ENCODE data around the gene MICALL2.
"Not testable (repeated sequence)": the region's sequence is repeated elsewhere in the genome, so short reads cannot be mapped to it uniquely, and the experiment has no call there.

Gene MICALL2

DNA sequence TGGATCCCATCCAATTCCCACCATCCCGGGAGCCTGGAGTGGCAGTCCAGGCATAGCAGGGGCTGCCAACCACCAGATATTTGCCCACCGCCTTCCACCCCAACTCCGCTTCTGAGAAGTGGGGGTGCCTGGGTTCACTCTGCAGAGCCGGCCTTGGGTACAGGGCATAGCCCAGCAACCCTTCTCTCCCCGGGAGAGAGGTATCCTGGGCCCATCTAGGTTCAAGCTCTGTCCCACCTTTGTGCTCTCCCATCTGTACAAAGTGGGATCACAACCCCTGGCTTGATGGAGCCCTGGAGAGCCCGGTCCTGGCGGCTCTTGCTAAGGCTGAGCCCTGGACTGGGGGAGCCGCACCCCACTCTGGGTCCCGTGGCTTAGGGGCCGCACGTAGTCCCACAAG lies 12.2 kb downstream of the MICALL2 start:
- no peak for DNase-seq

DNA sequence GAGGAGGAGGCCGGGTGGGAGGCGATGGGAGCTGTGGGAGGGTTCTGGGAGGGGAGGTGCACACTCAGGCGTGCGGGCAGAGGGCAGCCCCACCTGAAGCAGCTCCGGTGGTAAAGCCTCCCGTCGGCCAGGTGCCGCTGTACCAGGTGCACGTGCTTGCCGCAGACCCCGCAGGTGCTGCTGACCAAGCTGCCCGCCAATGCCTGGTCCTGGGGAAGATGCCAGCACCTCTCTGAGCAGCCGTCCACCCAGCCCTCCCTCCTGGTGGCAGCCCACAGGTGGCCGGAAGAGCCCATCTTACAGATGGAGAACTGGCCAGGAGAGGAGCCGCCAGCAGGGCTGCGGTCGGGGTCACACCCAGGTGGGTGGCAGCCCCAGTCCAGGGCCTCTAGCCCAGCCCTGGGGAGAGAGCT lies 12.6 kb downstream of the MICALL2 start:
- DNase-seq = no peak

DNA sequence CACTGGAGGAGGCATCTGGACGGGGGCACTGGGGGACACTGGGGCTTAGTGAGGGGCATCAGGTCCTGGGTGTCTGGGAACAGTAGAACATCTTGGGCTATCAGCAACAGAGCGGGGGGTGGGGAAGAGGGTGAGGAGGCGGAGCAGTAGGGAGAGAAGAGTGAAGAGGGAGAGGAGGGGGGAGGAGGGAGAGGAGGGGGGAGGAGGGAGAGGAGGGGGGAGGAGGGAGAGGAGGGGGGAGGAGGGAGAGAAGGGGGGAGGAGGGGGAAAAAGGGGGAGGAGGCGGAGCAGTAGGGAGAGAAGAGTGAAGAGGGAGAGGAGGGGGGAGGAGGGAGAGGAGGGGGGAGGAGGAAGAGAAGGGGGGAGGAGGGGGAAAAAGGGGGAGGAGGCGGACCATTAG lies 13.2 kb downstream of the MICALL2 start:
- peak; percentile 54 for DNase-seq

DNA sequence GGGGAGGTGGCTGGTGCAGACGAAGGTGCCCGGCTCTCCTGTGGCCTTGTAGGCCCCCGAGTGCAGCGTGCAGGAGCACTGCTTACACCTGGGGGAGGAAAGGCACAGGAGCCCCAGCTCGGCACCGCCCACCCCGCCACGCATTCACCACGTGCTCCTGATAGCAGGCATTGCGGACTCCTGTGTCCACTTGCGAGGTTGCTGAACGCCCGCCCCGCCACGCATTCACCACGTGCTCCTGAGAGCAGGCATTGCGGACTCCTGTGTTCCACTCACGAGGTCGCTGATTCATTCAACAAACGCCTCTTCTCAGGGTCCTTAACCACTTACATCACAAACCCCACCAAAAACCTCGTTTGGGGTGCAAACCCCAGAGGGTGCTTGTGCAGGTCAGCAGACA lies 13.9 kb downstream of the MICALL2 start:
- DNase-seq = no peak

DNA sequence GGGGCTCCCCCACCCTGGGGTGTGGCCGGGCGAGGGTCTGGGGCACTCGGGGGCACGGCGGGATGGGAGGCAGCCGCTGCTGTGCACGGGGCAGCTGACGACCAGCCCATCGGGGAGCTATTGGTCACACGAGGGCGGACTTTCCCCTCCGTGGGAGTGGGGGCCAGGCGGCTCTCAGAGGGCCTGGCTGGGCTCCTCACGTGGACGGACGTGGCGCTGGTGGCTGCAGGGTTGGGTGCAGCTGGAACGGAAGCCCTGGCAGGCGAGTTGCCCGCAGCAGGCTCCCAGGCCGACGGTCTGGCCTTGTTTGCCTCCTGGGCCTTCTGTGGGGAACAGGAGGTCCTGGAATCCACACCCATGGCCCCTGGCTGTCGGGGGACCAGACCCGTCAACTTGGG lies 14.3 kb downstream of the MICALL2 start:
- DNase-seq = no peak

DNA sequence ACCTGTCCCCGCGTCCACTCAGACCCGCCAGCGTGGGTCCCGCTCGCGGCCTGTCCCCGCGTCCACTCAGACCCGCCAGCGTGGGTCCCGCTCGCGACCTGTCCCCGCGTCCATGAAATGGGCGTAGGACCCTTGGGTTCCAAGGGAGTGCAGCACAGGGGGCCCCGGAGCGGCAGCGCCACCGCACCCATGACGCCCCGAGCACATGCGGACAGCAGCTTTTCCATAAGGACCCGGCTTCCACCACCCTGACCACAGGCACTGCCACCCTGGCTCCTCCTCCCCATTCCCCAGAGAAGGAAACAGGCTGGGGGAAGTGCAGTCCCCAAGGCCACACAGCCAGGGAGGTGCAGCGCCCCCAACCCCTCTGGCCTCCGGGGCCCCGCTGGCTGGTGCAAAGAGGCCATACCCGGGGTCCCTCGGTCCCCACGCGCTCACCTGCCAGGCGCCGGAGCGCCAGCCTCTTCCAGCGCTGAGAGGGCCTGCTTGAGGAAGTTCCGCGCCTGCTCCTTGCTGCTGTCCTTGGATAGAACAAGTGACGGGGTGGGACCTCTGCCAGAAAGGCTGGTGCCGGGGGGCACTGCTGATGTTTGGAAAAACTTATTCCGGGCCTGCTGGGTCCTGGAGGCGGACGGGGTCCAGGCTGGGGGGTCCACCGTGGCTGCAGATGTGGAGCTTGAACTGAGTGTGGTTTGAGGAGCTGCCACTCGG lies 14.9 kb downstream of the MICALL2 start:
- no peak for DNase-seq

DNA sequence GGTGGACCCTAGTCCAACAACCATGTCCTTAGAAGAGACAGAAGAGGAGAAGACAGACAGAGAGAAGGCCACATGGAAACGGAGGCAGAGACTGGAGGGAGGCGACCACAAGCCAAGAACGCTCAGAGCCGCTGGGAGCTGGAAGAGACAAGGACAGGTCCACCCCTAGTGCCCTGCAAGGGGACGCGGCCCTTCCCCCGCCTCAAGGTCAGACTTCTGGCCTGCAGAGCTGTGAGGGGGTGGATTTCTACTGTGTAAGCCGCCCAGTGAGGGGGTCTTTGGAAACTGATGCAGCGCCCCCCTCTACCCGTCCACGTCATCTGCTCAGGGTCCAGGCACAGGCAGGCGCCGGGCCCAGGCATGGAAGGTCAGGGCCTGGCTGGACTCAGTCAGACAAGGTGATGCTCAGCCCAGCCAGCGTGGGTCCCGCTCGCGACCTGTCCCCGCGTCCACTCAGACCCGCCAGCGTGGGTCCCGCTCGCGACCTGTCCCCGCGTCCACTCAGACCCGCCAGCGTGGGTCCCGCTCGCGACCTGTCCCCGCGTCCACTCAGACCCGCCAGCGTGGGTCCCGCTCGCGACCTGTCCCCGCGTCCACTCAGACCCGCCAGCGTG lies 15.6 kb downstream of the MICALL2 start:
- DNase-seq = not testable (repeated sequence)

DNA sequence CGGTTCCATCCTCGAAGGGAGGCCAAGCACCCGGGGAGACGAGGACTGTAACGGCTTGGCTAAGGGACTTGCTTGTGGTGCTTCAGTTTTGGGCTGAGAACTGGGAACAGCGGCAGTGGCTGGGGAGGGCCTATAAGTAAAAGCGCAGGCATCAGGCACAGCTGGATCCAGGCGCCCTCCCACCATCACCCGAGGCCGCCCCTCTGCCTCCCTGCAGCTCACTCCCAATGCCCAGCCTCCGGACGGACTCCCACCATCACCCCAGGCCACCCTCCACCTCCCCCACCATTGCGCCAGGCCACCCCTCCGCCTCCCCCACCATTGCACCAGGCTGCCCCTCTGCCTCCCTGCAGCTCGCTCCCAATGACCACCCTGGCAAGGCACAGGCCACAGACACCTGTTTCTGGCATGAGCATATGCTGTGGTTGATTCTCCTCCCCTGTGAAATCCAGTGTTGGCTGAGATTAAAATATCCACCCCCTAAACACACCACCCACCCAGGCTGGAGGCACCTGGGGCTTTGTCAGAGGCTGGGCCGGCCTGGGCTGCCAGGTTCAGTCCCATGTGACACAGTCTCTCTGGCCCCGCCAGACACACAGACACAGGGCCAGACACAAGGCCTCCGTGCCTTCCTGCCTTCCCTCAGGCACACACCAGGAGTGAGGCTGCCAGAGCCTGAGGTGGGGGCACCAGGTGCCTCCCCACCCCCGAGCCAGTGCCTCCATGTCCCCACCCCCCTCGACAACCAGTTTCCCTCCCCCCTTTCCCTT lies 16.7 kb downstream of the MICALL2 start:
- no peak for DNase-seq

DNA sequence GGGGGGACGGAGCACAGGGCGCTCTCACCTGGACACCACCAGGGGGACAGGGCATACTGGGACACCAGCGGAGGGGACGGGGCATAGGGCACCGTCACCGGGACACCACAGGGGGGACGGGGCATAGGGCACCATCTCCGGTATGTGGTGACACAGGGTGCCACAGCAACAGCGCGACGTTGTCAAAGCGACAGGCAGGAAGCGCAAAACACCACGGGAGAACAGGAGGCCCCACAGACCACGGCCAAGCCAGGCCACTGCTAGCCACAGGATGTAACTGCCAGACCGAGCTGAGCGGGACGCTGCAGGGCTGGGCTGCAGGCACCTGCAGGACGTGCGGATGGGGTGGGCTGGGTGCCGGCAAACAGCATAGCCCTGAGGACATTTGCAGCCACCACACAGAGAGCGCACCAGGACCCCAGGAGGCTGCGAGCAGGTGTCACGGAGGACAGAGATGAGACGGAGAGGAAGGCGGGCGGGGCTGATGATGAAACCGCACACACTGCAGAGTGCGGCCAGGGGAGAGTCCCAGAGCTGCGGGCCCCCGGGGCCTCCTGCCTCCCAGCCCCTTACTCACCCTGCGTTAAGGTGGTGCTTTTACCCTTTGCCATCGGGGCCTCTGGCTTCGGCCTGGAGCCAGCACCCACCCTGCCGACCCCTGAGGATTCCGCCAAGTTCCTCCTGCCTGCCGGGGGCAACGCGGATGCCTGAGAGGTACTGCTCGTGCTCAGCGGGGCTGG lies 17.5 kb downstream of the MICALL2 start:
- no peak for DNase-seq

DNA sequence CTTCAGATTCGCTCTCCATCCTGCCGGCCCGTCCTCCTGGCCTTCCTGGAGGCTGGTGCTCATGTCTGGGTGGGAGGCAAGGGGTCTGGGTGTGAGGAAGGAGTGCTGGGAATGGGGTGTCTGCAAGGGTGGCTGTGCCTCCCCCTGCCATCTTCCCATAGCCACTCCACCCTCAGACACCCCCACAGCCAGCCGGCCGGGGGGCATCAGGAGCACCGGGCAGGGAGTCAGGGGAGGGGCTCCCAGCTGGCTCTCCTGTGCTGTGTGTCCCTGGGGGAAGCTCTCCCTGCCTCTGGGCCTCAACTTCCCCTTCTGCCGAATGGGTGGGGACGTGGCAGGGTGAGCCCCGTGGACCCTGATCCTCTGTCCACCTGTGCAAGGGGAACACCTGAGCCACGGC lies 18.6 kb downstream of the MICALL2 start:
- DNase-seq = no peak

DNA sequence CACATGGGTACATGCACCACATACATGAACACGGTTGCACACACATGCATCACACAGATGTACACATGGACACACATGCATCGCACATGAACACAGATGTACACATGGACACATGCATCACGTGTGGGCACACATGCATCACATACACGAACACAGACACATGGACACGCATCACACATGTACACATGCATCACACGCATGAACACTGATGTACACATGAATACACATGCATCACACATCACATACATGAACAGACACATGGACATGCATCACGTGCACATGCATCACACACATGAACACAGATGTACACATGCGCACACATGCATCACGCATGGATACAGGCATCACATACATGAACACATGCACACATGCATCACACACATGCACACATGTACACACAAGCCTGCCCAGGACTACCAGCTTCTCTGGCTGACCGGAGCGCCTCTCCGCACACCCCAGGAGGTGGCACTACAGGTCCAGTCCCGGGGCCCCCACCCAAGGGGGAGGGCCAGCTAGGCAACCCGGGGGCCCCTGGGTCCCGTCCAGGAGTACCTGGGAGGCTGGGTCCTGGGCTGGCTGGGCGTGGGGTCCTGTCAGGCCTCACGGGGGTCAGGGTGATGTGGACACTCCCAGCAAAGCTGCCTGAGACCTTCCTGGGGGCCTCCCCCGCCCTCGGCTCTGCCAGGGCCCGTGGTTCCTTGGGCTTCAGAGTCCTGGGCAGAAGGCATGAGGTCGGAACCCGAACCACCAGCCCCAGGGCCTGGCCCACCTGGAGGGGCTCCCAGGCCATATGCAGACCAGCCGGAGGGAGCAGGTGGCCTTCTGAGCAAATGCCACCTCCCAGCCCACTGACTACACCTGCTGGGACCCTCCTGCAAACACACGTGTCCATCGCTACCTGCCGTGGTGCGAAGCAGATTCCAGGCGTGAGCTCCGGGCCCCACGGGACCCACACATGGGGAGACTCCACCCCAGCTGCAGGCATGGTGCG lies 19.6 kb downstream of the MICALL2 start:
- DNase-seq = no peak

DNA sequence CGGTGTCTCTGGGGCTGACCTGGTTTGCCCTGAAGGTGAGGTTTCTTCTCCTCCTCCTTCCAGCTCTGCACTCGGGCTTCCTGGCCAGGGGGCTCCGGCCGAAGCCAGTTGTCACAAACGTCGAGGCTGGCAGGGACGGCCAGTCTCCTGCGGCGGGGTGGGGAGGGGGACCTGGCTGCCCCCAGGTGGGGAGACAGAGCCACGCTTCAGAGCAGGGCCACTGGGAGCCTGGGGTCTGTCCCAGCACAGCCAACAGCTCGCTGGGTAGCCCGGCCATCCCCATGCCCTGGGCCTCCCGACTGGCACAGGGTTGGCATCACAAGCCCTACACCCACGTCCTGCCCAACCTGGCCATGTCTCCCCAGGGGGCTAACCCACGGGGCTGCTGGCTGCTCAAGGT lies 20.4 kb downstream of the MICALL2 start:
- no peak for DNase-seq

DNA sequence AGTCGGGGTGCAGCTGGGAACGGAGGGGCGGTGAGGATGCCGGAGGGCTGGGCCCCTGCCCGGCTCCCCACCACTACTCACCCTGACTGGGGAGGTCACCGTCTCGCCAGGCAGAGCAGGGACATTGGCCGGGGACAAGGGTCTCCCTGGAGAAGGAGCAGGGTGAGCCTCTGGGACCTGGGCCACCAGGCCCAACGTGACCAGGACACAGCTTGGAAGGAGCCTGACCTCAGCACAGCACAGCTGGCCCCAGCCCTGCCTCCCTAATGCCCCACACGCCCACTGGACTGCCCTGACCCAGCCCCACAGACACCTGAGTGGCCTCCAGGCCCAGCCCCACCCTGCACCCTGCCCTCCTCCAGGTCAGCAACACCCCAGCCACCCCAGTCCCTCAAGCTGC lies 21.1 kb downstream of the MICALL2 start:
- no peak for DNase-seq

DNA sequence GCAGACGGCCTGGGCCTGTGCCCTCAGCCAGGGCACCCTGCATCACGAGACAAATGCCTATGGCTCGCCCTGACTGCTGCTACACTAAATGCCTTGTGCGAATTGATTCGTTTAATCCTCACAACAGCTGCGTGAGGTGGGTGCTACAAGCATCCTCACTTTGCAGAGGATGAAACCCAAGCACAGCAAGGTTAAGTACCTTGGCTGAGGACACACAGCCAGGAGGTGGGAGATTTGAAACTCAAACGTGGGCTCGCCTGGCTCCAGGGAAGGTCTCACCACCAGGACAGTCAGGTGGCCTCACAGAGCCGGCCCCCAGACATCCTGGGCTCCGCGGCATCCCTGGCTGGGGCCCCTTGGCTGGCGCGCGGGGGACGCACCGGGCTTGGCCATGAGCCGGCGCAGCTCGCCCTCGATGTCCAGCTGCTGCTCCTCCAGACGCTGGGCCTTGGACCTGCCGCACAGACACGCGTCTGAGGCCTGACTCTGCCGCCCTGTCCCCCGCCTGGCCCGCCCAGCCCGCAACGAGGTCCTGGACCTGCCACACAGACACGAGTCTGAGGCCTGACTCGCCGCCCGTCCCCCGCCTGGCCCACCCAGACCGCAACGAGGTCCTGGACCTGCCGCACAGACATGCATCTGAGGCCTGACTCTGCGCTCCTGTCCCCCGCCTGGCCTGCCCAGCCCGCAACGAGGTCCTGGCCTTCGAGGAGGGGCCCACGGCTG lies 22.0 kb downstream of the MICALL2 start:
- DNase-seq = no peak

DNA sequence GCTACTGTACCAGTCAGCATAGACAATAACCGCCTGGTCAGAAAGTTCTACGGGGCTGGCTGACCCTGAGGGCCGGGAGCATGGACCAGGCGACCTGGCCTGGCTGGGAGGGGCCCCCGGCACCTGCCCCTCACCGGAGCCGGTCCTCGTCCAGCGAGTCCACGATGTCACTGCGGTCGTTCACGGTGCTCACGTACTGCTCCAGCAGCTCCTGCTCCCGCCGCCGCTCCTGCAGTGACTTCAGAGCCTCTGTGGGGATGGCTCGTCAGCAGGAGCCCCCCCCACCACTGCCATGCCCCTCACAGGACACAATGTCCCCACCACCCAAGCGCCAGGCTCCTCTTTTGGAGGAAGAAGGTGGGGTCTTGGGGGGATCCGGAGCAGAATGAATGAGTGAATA lies 22.7 kb downstream of the MICALL2 start:
- no peak for DNase-seq

DNA sequence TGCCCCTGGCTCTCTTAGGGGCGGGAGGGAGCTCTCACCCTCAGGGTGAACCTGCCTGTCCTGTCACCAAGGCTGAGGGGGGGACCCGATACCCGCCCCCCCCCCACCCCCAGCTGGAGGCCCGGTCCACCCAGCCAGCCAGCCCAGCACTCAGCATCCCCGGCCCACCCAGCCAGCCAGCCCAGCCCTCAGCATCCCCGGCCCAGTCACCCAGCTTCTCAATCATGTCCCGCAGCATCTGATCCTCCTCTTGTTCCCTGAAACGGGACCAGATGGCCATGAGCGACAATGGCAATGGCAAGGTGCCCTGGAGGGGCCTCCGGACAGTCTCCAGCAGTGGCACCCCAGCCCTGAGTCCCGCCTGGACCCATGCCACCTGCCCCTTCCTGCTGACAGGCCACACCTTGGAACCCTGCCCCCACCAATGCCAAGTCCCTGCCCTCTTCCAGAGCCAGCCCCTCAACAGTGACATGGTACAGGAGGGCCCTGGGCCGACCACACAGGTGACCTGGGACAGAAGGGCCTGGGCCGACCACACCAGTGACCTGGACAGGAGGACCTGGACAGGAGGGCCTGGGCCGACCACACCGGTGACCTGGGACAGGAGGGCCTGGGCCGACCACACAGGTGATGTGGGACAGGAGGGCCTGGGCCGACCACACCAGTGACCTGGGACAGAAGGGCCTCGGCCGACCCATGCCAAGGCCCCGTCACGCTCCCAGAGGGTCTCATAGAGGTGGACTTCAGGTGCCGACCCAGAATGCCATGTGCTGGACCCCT lies 24.2 kb downstream of the MICALL2 start:
- peak; percentile 0 for DNase-seq

DNA sequence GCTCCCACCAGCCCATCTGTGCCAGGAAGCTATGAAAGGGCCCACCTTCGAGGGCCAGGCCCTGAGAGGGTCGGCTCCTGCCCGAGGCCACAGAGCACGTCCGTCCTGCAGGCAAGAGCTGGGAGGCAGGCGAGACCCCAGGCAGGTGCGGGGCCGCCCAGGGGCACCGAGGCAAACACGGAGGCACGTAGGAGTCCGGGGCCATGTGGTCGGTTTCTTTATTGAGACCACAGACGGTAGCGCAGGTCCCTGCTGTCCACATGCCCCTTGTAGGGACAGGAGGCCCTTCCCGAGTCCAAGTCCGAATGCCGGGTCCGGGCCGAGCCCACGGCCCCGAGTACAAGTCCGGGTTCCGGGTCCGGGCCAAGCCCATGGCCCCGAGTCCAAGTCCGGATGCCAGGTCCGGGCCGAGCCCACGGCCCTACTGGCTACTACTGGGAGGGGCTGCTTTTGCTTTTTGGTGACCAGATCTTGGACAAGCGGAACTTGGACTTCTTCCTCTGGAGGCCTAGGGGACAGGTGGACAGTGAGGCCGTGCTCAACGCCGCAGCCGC lies 25.0 kb downstream of the MICALL2 start:
- no peak for DNase-seq

DNA sequence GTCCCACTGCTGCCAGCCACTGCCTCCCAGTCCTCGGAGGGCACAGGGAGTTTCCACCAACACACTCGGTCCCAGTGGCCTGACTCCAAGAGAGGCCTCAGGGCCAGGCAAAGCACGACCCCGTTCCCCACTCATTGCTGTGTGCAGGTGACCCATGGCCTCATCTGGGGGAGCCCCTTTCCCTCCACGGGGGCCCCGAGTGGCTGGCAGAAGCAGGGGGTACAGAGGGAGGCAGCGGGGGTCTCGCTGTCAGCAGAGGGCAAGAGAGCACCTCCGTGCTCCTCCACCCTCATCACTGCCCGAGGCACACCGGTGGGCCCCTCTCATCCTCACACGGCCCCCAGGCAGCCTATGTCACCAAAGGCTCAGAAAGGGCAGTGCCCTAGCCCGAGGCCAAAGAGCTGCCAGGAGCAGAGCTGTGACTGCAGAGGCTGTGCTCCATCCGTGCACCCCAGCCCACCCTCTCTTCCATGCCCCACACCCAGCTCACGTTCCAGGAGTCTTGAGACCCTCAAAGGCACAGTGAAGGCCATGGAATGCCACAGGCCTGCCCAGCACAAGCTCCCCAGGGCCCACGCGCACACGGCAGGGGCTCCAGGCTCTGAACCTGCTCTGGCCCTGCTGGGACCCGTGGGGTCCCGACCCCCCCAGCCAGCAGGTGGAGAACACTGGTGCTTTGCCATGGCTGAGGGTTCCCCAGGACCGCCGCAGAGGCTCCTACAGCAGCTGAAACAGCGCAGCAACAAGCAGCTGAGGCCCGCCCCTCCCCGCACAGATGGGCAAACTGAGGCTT lies 25.9 kb downstream of the MICALL2 start:
- no peak for DNase-seq

DNA sequence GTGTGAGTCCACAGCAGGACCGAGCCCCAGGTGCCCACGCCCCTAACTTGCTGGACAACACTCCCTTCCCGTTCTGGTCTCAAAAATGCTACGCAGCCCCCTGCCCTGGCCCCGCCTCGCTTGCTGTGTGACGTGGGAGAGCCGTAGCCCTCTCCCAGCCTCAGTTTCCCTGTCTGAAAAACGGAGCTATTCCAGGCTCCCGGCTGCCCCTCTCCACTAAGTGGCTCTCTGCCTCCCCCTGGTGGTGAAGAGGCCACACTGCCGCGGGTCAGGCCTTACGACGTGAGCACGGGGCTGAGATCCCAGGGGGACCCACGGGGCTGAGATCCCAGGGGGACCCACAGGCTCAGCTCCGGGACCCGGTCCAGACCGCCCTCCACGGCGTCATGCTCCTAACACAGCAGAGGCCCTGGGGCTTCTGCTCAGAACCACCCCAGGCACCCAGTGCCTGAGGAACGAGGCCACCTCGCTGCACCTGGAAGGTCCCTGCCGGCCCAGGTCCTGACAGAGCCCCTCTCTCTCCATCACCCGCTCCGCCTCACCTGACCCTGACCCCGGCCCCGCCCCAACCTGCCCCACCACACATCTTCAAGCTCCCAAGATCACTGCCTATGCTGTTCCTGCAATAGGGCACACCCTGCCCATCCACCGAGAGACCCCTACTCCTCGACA lies 26.7 kb downstream of the MICALL2 start:
- peak; percentile 73 for DNase-seq

Measured in hematopoietic multipotent progenitor cell treated with erythropoietin and hydrocortisone succinate and interleukin-3 and kit ligand, for 8 days (in vitro differentiated cells).